K562 (cell line): ENCODE data around the gene ROR2. TPM values are rescaled to one million over a fixed set of nuclear protein-coding genes. Genes with fewer than 3 reads are reported as not detected.

Experiments used
- ADNP ChIP-seq: fragments of 200-800 bp; sonication (Bioruptor generic); IDR thresholded peaks from 2 replicates; pipeline ENCODE4 v1.6.1; 2016; ENCODE audit warnings: missing genetic modification characterization, missing compliant biosample characterization
- BRD9 ChIP-seq: fragments of 450-650 bp; IDR thresholded peaks from 2 replicates; pipeline ENCODE4 v1.6.1; 2018; ENCODE audit warnings: low read depth; ENCODE audit not compliant: partially characterized antibody
- CHD7 ChIP-seq: fragments of 200-600 bp; sonication (generic); IDR thresholded peaks from one replicate; pipeline ENCODE4 v1.6.1; 2012; ENCODE audit warnings: mild to moderate bottlenecking, low read depth, low read length, inconsistent platforms
- ESRRA ChIP-seq: fragments of 450-650 bp; IDR thresholded peaks from 2 replicates; pipeline ENCODE4 v1.6.1; 2014; ENCODE audit warnings: low read depth, mild to moderate bottlenecking, moderate library complexity, borderline replicate concordance
- ZBTB8A ChIP-seq: fragments of 450-650 bp; IDR thresholded peaks from 2 replicates; pipeline ENCODE4 v1.6.1; 2018; ENCODE audit warnings: mild to moderate bottlenecking, moderate library complexity; ENCODE audit not compliant: partially characterized antibody
- polyA plus RNA-seq, 8 experiments: library from polyadenylated mRNA; depleted of rRNA in 4 of 8; stranded (reverse) in 5 of 8; unstranded in 3 of 8; fragments of >200 nt; fragmentation: Nextera tagmentation in 2 of 8; fragmentation: Illumina TruSeq in 1 of 8; extraction: Ambion mirVana in 2 of 8; extraction: Trizol in 1 of 8; gene quantifications; 2 replicates each; pipeline versions ENCODE4 v1.2.1 to v1.2.3, GENCODE V29; 2011 to 2014; ENCODE audit warnings: inconsistent platforms in 1 of 8, missing spikeins in 1 of 8
- total RNA-seq, 7 experiments: library from RNA; depleted of rRNA in 6 of 7; stranded (reverse); fragments of >200 nt in 6 of 7; fragmentation: Illumina TruSeq in 2 of 7; extraction: Trizol in 2 of 7; gene quantifications; 2 replicates each; pipeline versions ENCODE4 v1.2.1 to v1.2.3, GENCODE V29; 2011 to 2021; ENCODE audit warnings: low replicate concordance in 1 of 7

ROR2 gene
- total and polyA plus RNA-seq, 9 of the 15 experiments (the other 6 are each of a cell fraction or from before 2014, with no cell fraction given): 5.6 to 33.8 (median 15.3) TPM

GRCh38 chr9:91843093-91843492 is 106.9 kb downstream of the ROR2 start (continued):
- TF ChIP-seq CHD7 (no peak), ESRRA (no peak), BRD9 (no peak), ADNP (tag) (no peak), ZBTB8A (no peak)
- TF ChIP-seq, all 486 proteins: peak for 0
